ENCODE results near the gene GRID1. TPM values are rescaled to one million over a fixed set of nuclear protein-coding genes. Genes with fewer than 3 reads are reported as not detected.

The GRID1 gene
- total RNA-seq, 1 experiment from 2014 or later = not detected

DNA sequence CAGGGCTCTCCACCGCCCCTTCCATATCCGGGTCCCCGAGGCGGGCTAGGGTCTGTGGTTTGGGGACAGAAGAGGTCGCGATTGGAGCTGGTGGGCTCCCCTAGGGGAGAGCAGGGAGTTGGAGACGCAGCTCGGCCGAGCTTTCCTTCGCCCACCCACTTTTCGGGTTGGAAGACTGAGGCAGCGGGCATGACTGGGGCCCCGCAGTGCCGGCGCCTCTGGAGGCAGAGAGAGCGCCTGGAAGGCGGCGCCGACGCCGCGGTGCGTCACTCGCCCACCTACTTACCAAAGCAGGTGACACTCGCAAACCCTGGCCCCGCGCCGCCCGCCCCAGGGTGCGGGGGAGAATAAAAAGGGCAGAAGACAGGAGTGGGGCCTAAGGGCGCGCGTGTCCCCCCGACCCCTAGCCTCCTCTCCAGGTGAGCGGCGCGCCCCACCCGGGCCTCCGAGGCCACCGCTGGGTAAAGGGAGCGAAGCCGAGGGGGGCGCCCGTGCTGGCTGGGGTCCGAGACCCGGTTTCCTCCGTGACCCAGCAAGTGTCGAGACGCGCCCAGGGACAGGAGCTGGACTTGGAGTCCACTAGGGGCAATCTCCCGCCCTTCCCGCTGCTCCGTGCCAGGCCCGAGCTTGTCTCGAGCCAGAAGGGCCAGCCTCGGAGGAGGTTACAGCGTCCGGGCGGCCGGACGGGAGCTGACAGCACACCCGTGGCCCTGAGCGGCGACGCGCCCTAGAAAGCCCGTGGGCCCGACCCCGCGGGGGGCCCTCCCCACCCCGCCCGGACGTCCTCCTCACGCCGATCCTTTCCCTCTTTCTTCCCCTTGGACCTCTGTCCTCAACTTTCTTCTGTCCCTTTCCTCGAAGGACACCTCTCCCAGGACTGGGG lies 34.4 kb upstream of the GRID1 start:
- Histone ChIP-seq H3K4me1 (ENCODE audit: insufficient read depth, low read length) (peaks cover 10% of the 10 kb centered on the region), H3K36me3 (ENCODE audit: low read depth, low read length) (no peaks in the 10 kb centered on the region), H3F3A (ENCODE audit: low read length, unreplicated experiment) (no peaks in the 10 kb centered on the region), H4K20me1 (ENCODE audit: low read length) (no peaks in the 10 kb centered on the region), H3K9me2 (replicated peaks; ENCODE audit: low read length) (no peaks in the 10 kb centered on the region), H3K27ac (ENCODE audit: low read length) (peak overlapping the region; percentile 48), H3K4me3 (ENCODE audit: low read length) (peak overlapping the region; percentile 82), H3K79me2 (ENCODE audit: low read length) (no peaks in the 10 kb centered on the region), H3K4me2 (ENCODE audit: low read length) (peak overlapping the region; percentile 98), H3K9ac (ENCODE audit: low read length) (peak overlapping the region; percentile 64), H3K27me3 (ENCODE audit: low read length) (no peaks in the 10 kb centered on the region), H2AFZ (ENCODE audit: low read length) (peak overlapping the region; percentile 96), H3K9me3 (ENCODE audit: low read length) (no peaks in the 10 kb centered on the region)
- ChIA-PET CTCF (interaction anchor here (1.2 kb wide), 1 partner anchor 185 kb away, joined by 5 read pairs; no protein-coding TSS in a partner anchor), POLR2A (ENCODE audit: unreplicated experiment) (no interaction called here)
- TF ChIP-seq EZH2phosphoT487 (IDR thresholded peaks at IDR 0.05; ENCODE audit: borderline replicate concordance, low read length) (no peak), EZH2 (IDR thresholded peaks at IDR 0.05; ENCODE audit: low read length, unreplicated experiment) (no peak)
- TF ChIP-seq, protein P1, sequence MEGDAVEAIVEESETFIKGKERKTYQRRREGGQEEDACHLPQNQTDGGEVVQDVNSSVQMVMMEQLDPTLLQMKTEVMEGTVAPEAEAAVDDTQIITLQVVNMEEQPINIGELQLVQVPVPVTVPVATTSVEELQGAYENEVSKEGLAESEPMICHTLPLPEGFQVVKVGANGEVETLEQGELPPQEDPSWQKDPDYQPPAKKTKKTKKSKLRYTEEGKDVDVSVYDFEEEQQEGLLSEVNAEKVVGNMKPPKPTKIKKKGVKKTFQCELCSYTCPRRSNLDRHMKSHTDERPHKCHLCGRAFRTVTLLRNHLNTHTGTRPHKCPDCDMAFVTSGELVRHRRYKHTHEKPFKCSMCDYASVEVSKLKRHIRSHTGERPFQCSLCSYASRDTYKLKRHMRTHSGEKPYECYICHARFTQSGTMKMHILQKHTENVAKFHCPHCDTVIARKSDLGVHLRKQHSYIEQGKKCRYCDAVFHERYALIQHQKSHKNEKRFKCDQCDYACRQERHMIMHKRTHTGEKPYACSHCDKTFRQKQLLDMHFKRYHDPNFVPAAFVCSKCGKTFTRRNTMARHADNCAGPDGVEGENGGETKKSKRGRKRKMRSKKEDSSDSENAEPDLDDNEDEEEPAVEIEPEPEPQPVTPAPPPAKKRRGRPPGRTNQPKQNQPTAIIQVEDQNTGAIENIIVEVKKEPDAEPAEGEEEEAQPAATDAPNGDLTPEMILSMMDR (conservative IDR thresholded peaks at IDR 0.05; ENCODE audit: low read depth, low read length) = no peak
- intact Hi-C loops (cut with micrococcal nuclease) = loop anchor here (1.0 kb wide), 2 partner anchors 120 to 184 kb away; partner anchors contain the start of gene WAPL
- peak; percentile 34 for DNase-seq
- BruUV-seq (replicated peaks) = no TSS peak
- peak; percentile 30 for ATAC-seq

DNA sequence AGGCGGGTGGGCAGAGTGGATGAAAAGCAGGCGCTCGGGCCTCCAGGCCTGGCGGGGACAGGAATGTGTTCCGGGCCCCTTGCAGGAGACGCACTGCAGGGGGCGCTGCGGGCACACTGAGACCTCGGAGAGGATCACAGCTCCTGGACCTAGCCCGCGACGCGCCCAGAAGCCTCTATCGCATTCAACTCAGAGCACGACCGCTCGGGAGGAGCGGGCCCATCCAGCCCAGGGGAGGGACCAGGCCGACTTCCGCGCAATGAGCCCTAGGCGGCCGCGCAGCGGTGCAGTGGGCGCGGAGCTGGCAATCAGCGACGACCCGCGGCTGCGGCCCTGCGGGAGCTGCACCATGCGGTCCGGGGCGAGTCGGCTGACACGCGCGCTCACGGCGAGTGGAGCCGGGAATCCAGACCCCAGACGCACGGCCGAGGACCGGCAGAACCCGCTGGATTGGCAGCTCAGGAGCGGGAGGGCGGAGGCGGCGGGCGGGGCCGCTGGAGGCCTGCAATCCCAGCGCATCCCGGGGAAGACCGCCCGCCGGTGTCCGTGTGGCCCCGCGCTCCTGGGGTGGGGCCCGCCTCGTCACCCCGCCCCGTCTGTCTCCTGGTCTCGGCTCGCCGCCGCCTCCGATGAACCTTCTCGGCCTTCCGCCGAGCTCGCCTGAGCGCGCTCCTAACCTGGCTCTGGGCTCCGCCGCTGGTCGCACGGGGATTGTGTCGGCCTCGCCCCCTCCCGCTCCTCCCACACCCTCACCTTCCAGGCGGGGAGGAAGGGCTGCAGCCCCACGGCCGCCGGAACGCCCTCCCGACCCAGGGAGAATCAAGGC lies 33.5 kb upstream of the GRID1 start:
- BruUV-seq (replicated peaks) = no TSS peak
- no peaks in the 10 kb centered on the region for H3K79me2 ChIP-seq (ENCODE audit: low read length)
- H4K20me1 ChIP-seq (ENCODE audit: low read length) = no peaks in the 10 kb centered on the region
- H3F3A ChIP-seq (ENCODE audit: low read length, unreplicated experiment) = no peaks in the 10 kb centered on the region
- H2AFZ ChIP-seq (ENCODE audit: low read length) = peak overlapping the region; percentile 96
- peak overlapping the region; percentile 82 for H3K4me3 ChIP-seq (ENCODE audit: low read length)
- H3K4me1 ChIP-seq (ENCODE audit: insufficient read depth, low read length) = peaks cover 10% of the 10 kb centered on the region
- ATAC-seq (peak; percentile 94), DNase-seq (peak; percentile 90)
- no peaks in the 10 kb centered on the region for H3K9me3 ChIP-seq (ENCODE audit: low read length)
- H3K4me2 ChIP-seq (ENCODE audit: low read length) = peak overlapping the region; percentile 98
- TF ChIP-seq, protein P1 (conservative IDR thresholded peaks at IDR 0.05; ENCODE audit: low read depth, low read length) = peak; percentile 76
- no peak for TF ChIP-seq EZH2phosphoT487 (IDR thresholded peaks at IDR 0.05; ENCODE audit: borderline replicate concordance, low read length)
- intact Hi-C loops (cut with micrococcal nuclease) = loop anchor here (1.0 kb wide), 2 partner anchors 121 to 185 kb away; partner anchors contain the start of gene WAPL
- H3K27me3 ChIP-seq (ENCODE audit: low read length) = no peaks in the 10 kb centered on the region
- ChIA-PET CTCF (interaction anchor here (0.6 to 1.2 kb wide), 2 partner anchors 119 to 185 kb away, joined by 3 to 5 read pairs; no protein-coding TSS in a partner anchor), POLR2A (ENCODE audit: unreplicated experiment) (no interaction called here)
- H3K36me3 ChIP-seq (ENCODE audit: low read depth, low read length) = no peaks in the 10 kb centered on the region
- peak overlapping the region; percentile 48 for H3K27ac ChIP-seq (ENCODE audit: low read length)
- H3K9ac ChIP-seq (ENCODE audit: low read length) = peak overlapping the region; percentile 64
- no peaks in the 10 kb centered on the region for H3K9me2 ChIP-seq (replicated peaks; ENCODE audit: low read length)

Data from PC-3 (cell line).